Ascending aorta (tissue), 2 donors: ENCODE data around the gene IFNGR2. TPM values are rescaled to one million over a fixed set of nuclear protein-coding genes. Genes with fewer than 3 reads are reported as not detected.
A peak's percentile ranks its signal among the peaks of the same experiment; 100 is the strongest.

Source experiments
- DNase-seq, 2 donors: peaks; one replicate each; pipeline ENCODE4 v3.0.0-alpha.2; 2019; ENCODE audit warnings: low spot score in 2 of 2
- H3K27ac ChIP-seq, 2 donors: fragments of 200-600 bp; sonication (generic); one replicate each; pipeline ENCODE4 v1.5.1; 2016 to 2017; ENCODE audit warnings: mild to moderate bottlenecking in 1 of 2
- H3K27me3 ChIP-seq: fragments of 200-600 bp; sonication (generic); one replicate; pipeline ENCODE4 v1.5.1; 2017
- H3K36me3 ChIP-seq, 2 donors: fragments of 200-600 bp; sonication (generic); one replicate each; pipeline ENCODE4 v1.5.1; 2016
- H3K4me1 ChIP-seq, 2 donors: fragments of 200-600 bp; sonication (generic); one replicate each; pipeline ENCODE4 v1.5.1; 2016 to 2017; ENCODE audit warnings: mild to moderate bottlenecking in 1 of 2
- H3K4me3 ChIP-seq, 2 donors: fragments of 200-600 bp; sonication (generic); one replicate each; pipeline ENCODE4 v1.5.1; 2016 to 2017; ENCODE audit warnings: mild to moderate bottlenecking in 1 of 2
- H3K9me3 ChIP-seq, 2 donors: fragments of 200-600 bp; sonication (generic); one replicate each; pipeline ENCODE4 v1.5.1; 2016
- CTCF ChIP-seq, 3 experiments: fragments of 200-600 bp in 2 of 3; fragments of 450-650 bp in 1 of 3; sonication (generic) in 2 of 3; IDR thresholded peaks; one replicate each; pipeline ENCODE4 v1.5.1; 2016 to 2019; ENCODE audit warnings: antibody characterized with exemption in 3 of 3, mild to moderate bottlenecking in 1 of 3, moderate library complexity in 1 of 3
- intact Hi-C: fragments of 100-400 bp; cut with DNase I; formaldehyde crosslinking; loops from one replicate; pipeline ENCODE4 v1.15.1; 2023
- total RNA-seq: library from RNA; depleted of rRNA; stranded (reverse); fragments of >200 nt; gene quantifications from one replicate; pipeline ENCODE4 v1.1.0, GENCODE V29; 2016

Gene IFNGR2
- total RNA-seq, 1 donor from 2014 or later: 46.4 TPM

GRCh38 chr21:33383056-33383888 is 19.9 kb upstream of the IFNGR2 start:
- DNase-seq: peak in 1 of 2 donors; percentile 83
- Histone ChIP-seq H3K27me3 (no peaks in the 10 kb centered on the region), H3K4me1 (peaks cover 6 to 27% of the 10 kb centered on the region in 2 donors), H3K9me3 (no peaks in the 10 kb centered on the region), H3K27ac (peak overlapping the region; percentile 40 to 46), H3K36me3 (no peaks in the 10 kb centered on the region), H3K4me3 (peak overlapping the region; percentile 16 to 37)
- TF ChIP-seq CTCF (IDR thresholded peaks at IDR 0.05): no peak
- intact Hi-C loops: no loop called here

GRCh38 chr21:33384841-33385331 is 18.3 kb upstream of the IFNGR2 start:
- H3K4me3 ChIP-seq: no peak overlapping the region
- H3K36me3 ChIP-seq: no peaks in the 10 kb centered on the region
- DNase-seq: no peak
- H3K9me3 ChIP-seq: no peaks in the 10 kb centered on the region
- intact Hi-C loops: no loop called here
- H3K4me1 ChIP-seq: peaks cover 5 to 21% of the 10 kb centered on the region in 2 donors
- no peak for TF ChIP-seq CTCF (IDR thresholded peaks at IDR 0.05)
- H3K27ac ChIP-seq: no peak overlapping the region
- no peaks in the 10 kb centered on the region for H3K27me3 ChIP-seq

- no peaks in the 10 kb centered on the region for H3K36me3 ChIP-seq
- H3K4me1 ChIP-seq: peaks cover 0 to 12% of the 10 kb centered on the region in 2 donors
- H3K27me3 ChIP-seq: no peaks in the 10 kb centered on the region
- DNase-seq: no peak
- intact Hi-C loops: no loop called here
- no peak overlapping the region for H3K4me3 ChIP-seq
- no peak overlapping the region for H3K27ac ChIP-seq
- no peak for TF ChIP-seq CTCF (IDR thresholded peaks at IDR 0.05)
- no peaks in the 10 kb centered on the region for H3K9me3 ChIP-seq
These were observed 16.9 kb upstream of the IFNGR2 start for GRCh38 chr21:33386222-33386784.

GRCh38 chr21:33387294-33387693 is 15.9 kb upstream of the IFNGR2 start:
- intact Hi-C loops: no loop called here

GRCh38 chr21:33388188-33388587 is 15.0 kb upstream of the IFNGR2 start:
- Histone ChIP-seq H3K27ac (no peak overlapping the region), H3K4me1 (peaks cover 0 to 5% of the 10 kb centered on the region in 2 donors), H3K36me3 (no peaks in the 10 kb centered on the region), H3K4me3 (no peak overlapping the region), H3K9me3 (no peaks in the 10 kb centered on the region), H3K27me3 (no peaks in the 10 kb centered on the region)
- TF ChIP-seq CTCF (IDR thresholded peaks at IDR 0.05): no peak
- no peak for DNase-seq
- intact Hi-C loops: no loop called here

More at GRCh38 chr21:33387294-33387693, 15.9 kb upstream of the IFNGR2 start:
- Histone ChIP-seq H3K4me1 (peaks cover 0 to 12% of the 10 kb centered on the region in 2 donors), H3K27me3 (no peaks in the 10 kb centered on the region), H3K27ac (no peak overlapping the region), H3K36me3 (no peaks in the 10 kb centered on the region), H3K9me3 (no peaks in the 10 kb centered on the region), H3K4me3 (no peak overlapping the region)
- TF ChIP-seq CTCF (IDR thresholded peaks at IDR 0.05): no peak
- DNase-seq: no peak
